ENCODE data around the gene NFIA. TPM values are rescaled to one million over a fixed set of nuclear protein-coding genes. Genes with fewer than 3 reads are reported as not detected.

NFIA gene
- total and polyA plus RNA-seq, 10 of the 15 experiments (the other 5 are each of a cell fraction or from before 2014, with no cell fraction given) = 0.10 to 0.16 TPM; not detected in 8

DNA sequence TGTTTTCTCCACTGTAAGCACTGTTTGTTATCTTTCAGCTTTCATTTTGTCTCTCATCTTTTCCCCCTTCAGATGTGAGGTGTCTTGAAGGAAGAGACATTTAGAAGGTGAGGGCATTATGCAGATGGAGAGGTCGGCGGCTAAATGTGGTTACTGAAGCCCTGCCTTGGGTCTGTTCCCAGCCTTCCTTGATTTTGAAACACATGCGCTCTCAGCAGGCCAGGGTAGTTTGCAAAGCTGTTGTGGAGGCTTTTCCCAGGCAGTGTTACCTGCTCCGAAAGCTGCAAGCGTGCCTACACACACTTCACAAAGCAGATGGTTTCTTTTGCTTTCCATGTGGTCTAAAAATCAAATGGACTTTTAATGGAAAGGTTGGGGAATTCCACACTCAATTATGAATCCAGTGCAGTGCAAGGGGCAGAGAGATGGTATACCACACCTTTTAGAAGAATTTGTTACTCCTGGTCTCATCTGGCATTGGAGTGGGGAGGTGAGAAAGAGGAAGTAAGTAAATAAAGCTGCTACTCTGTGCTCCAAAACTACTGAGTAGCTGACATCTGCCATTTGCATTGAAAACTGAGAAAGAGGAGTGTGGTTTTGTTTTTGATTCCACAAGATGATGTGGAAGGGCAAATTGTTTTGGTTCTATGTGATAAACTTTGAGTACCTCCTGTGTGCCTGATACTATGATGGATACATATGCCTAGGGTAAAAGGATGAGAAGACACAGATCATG, 91.9 kb downstream of the NFIA start (continued):
- no peak for TF ChIP-seq NBN (IDR thresholded peaks at IDR 0.05)
- TF ChIP-seq, protein P1, sequence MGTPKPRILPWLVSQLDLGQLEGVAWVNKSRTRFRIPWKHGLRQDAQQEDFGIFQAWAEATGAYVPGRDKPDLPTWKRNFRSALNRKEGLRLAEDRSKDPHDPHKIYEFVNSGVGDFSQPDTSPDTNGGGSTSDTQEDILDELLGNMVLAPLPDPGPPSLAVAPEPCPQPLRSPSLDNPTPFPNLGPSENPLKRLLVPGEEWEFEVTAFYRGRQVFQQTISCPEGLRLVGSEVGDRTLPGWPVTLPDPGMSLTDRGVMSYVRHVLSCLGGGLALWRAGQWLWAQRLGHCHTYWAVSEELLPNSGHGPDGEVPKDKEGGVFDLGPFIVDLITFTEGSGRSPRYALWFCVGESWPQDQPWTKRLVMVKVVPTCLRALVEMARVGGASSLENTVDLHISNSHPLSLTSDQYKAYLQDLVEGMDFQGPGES (IDR thresholded peaks at IDR 0.05) = no peak
- TF ChIP-seq ETV6 (conservative IDR thresholded peaks at IDR 0.05 in 1 of 2, IDR thresholded peaks at IDR 0.05 in 1 of 2; ENCODE audit: borderline replicate concordance in 1 of 2, low read depth in 1 of 2) = no peak
- TF ChIP-seq, protein P2, sequence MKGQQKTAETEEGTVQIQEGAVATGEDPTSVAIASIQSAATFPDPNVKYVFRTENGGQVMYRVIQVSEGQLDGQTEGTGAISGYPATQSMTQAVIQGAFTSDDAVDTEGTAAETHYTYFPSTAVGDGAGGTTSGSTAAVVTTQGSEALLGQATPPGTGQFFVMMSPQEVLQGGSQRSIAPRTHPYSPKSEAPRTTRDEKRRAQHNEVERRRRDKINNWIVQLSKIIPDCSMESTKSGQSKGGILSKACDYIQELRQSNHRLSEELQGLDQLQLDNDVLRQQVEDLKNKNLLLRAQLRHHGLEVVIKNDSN (IDR thresholded peaks at IDR 0.05; ENCODE audit: borderline replicate concordance, extremely low read length, insufficient read depth, low read depth, low read length) = no peak

DNA sequence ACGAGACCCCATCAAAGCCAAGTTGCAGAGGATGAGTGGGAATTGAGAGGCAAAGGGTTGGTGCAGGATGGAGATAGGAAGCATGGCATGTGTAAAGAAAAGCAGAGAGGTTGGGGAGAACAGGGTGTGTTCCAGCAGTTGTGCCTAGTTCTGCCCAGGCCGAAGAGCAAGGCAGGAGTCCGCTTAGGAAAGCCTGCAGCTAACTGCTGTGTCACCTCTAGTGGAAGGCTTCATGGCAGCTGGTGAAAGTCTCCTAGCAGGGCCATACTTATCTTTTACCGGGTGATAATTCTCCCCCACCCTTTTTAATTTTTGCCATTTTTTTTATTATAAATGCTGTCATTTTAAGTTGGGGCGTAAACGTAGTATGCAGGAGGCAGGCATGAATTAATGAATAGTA, 93.6 kb downstream of the NFIA start:
- no peak for ATAC-seq
- Histone ChIP-seq H3K4me2 (ENCODE audit: control insufficient read depth, insufficient read depth) (no peak overlapping the region), H3K27me3 (replicated peaks in 1 of 2; ENCODE audit: control insufficient read depth in 2 of 2, insufficient read depth in 2 of 2, low read length in 1 of 2) (no peaks in the 10 kb centered on the region), H4K20me1 (ENCODE audit: control insufficient read depth, insufficient read depth) (no peaks in the 10 kb centered on the region), H3K4me1 (ENCODE audit: control insufficient read depth, insufficient read depth, low read length) (no peaks in the 10 kb centered on the region; the same call in 1 of the 2 replicates), H3K36me3 (ENCODE audit: control insufficient read depth in 2 of 2, insufficient read depth in 2 of 2, low read length in 1 of 2) (no peaks in the 10 kb centered on the region), H3K9ac (ENCODE audit: control insufficient read depth, insufficient read depth, low read length) (no peak overlapping the region), H3K9me3 (replicated peaks; ENCODE audit: control insufficient read depth, insufficient read depth, low read length) (no peaks in the 10 kb centered on the region), H3K27ac (ENCODE audit: control insufficient read depth, insufficient read depth) (no peak overlapping the region), H3K79me2 (ENCODE audit: control insufficient read depth, insufficient read depth, low read length) (no peaks in the 10 kb centered on the region), H3K4me3 (no peak overlapping the region), H2AFZ (ENCODE audit: control insufficient read depth, low read depth, low read length) (no peak overlapping the region)
- FAIRE-seq = no peak
- intact Hi-C loops (cut with micrococcal nuclease; ENCODE audit: unreplicated experiment) = no loop called here
- in situ Hi-C loops (cut with MboI) = no loop called here
- 67% methylated on average over 6 of the region's 6 CpGs for WGBS (ENCODE audit: insufficient coverage, insufficient replicate concordance, low lambda C conversion rate, missing lambda C conversion rate)
- ChIA-PET CTCF (interaction anchor here (1.2 kb wide), 1 partner anchor 11 kb away, joined by 3 read pairs; no protein-coding TSS in a partner anchor), RAD21 (ENCODE audit: unreplicated experiment) (no interaction called here), POLR2A (no interaction called here), SMC1A (ENCODE audit: uncharacterized antibody, unreplicated experiment) (interaction anchor here (0.7 kb wide), 1 partner anchor 412 kb away, joined by 4 read pairs; no protein-coding TSS in a partner anchor)
- DNase-seq (ENCODE audit: low read depth, low spot score) = no peak
- no peak for TF ChIP-seq RFX5 (IDR thresholded peaks at IDR 0.05; ENCODE audit: low read depth, low read length)
- TF ChIP-seq FOXK2 (IDR thresholded peaks at IDR 0.05) = no peak
- TF ChIP-seq POLR2AphosphoS5 (IDR thresholded peaks at IDR 0.05; ENCODE audit: low read length) = no peak
- no peak for TF ChIP-seq NRF1 (conservative IDR thresholded peaks at IDR 0.05; ENCODE audit: low read depth, low read length)
- no peak for TF ChIP-seq WRNIP1 (IDR thresholded peaks at IDR 0.05; ENCODE audit: borderline replicate concordance, low read depth, low read length)
- no peak for TF ChIP-seq NR2F1 (conservative IDR thresholded peaks at IDR 0.05)
- no TSS peak for BruUV-seq (replicated peaks)

Data from GM12878 (cell line).